ENCODE data around the gene HMCN1.

Gene HMCN1

DNA sequence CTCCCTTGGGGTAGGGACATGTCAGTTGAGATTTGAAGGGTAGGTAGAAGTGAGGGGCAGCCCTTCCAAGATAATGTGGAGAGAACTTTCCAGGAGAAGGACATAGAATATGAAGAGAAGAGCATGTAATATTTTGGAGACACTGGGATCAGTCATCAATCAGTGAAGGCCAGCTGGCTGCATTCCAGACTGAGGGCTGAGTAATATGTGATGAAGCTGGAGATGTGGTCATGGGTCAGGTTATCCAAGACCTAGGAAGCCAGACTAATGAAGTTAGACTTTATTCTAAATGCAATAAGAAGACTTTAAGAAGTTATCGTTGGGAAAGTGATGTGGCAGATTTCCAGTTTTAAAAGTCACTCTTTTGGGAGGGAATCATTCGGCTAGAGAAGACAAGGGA is 262.0 kb downstream of the HMCN1 start:
- in situ Hi-C loops (cut with HindIII; ENCODE audit: low sequenced_read_pairs): loop anchor here (5.0 kb wide), 1 partner anchor 274 kb away; no protein-coding TSS in a partner anchor

DNA sequence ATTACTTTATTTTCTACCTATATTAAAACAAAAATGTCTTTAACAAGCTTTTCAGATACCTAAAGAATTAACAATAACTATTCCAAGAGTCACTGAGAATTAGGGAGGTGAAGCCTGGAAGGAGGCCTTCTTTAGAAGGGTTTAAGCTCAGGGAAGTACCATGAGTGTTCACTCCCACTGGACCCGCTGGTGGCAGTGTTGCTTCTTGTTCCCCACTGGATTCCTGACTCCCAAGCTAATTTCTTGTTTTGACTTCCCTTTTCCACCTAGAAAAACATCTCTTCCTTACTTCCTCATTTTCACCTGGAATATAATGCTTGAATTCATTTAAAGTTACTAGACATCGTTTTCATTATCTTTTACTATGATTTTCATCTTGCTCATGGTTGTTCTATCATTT is 264.2 kb downstream of the HMCN1 start:
- in situ Hi-C loops (cut with HindIII; ENCODE audit: low sequenced_read_pairs): loop anchor here (5.0 kb wide), 1 partner anchor 276 kb away; no protein-coding TSS in a partner anchor

GRCh38 chr1:186002406-186002805 is 268.2 kb downstream of the HMCN1 start:
- in situ Hi-C loops (cut with HindIII; ENCODE audit: low sequenced_read_pairs): no loop called here

DNA sequence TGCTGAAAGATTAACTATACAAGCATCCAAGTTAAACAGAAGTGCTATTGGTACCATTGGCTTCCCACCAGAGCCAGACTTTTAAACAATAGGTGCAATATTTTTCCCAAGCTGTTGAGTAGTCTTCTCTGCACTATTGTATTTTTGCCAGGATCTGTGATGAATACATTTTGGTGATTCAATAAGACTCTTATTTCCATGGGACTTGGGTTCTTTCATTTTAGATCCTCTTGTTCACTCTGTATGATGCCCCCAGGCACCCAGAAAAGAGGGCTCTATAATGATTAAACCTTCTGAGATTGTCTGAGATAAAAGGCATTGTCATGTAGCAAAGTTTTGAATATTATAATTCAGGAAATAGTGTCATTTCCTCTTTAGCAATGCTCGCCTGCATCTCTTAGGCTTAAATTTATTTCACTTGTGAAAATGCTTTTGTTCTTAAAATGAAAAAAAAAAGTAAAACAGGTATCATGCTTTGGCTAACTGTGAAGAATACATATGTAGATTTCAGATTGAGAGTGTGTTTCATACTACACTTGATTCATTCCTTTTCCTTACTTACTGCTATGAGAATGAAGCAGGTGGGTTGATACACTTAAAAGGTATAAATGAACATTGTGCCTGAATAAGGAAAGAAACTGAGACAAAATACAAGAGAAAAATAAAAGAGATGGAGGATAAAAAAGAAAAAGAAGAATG is 275.0 kb downstream of the HMCN1 start:
- in situ Hi-C loops (cut with HindIII; ENCODE audit: low sequenced_read_pairs): no loop called here

- in situ Hi-C loops (cut with HindIII; ENCODE audit: low sequenced_read_pairs): no loop called here
Measured at GRCh38 chr1:186014370-186015037, 280.3 kb downstream of the HMCN1 start.

- in situ Hi-C loops (cut with HindIII; ENCODE audit: low sequenced_read_pairs): no loop called here
Measured at GRCh38 chr1:186016856-186017255, 282.7 kb downstream of the HMCN1 start.

DNA sequence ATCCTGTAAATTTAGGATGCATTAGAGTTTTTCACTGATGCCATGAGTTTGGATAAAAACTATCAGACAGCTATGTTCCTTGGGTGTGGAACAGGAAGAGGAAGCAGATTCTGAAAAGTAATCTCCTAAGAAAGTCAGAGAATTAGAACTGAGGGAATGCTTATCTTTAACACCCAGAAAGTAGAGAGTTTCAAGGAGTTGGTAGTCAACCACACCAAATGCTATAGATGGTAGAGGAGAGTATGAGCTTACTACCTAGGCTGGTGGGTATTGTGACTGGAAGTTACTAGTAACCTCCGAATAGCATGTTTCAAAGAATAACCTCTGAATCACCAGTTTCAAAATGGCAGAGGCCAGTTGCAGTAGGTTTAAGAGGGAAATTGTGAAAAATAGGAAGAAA is 288.0 kb downstream of the HMCN1 start:
- in situ Hi-C loops (cut with HindIII; ENCODE audit: low sequenced_read_pairs): no loop called here

GRCh38 chr1:186026946-186027345 is 292.8 kb downstream of the HMCN1 start:
- in situ Hi-C loops (cut with HindIII; ENCODE audit: low sequenced_read_pairs): no loop called here

DNA sequence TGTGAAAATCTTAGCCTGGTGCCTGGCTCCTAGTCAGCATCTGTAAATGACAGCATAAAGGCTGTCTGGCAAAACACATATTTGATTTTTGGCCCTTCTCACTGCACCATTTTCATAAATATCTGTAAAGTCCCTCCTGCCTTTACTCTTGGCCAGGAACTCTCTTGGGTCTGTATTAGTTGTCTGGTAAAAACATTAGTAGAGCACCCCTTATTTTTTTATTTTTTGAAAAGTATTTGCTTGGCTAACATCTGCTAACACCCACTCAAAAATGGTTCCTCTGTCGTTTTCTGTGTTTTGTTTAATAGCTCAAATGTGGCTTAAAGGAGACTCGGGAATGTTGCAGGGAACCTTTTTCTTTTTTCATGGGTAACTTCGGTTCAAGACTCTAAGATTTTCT is 293.4 kb downstream of the HMCN1 start:
- in situ Hi-C loops (cut with HindIII; ENCODE audit: low sequenced_read_pairs): no loop called here

DNA sequence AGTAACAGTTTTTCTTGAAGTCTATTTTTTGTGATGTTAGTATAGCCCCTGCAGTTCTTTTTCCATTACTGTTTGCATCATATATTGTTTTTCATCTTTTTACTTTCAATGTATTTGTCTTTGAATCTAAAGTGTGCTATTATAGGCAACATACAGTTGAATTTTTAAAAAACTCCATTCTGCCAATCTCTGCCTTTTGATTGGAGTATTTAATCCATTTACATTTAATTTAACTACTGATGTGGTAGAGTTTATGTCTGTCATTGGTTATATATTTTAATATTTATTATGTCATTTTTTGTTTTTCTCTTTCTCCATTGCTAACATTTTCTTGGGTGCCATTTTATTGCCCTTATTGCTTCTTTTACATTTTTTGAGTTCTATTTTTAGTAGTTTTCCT is 296.3 kb downstream of the HMCN1 start:
- in situ Hi-C loops (cut with HindIII; ENCODE audit: low sequenced_read_pairs): no loop called here

DNA sequence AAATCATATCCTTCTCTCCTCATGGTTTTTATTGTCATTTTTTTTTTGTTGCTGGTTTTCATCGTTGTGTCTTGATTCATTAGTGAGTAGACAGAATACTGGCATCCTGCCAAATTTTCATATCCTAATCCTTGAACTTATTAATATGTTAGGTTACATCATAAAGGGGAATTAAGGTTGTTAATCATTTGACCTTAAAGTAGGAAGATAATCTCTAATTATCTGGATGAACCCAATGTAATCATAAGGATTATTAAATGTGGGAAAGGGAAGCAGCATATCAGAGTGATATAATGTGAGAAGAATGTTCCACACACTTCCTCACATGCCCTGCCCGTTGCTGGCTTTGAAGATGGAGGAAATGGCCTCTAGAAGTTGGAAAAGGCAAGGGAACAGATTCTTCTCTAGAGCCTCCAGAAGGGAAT is 299.7 kb downstream of the HMCN1 start:
- in situ Hi-C loops (cut with HindIII; ENCODE audit: low sequenced_read_pairs): no loop called here

- in situ Hi-C loops (cut with HindIII; ENCODE audit: low sequenced_read_pairs): no loop called here
Measured at GRCh38 chr1:186042230-186042629, 308.0 kb downstream of the HMCN1 start.

GRCh38 chr1:186043296-186043695 is 309.1 kb downstream of the HMCN1 start:
- in situ Hi-C loops (cut with HindIII; ENCODE audit: low sequenced_read_pairs): no loop called here

- in situ Hi-C loops (cut with HindIII; ENCODE audit: low sequenced_read_pairs): no loop called here
Measured at GRCh38 chr1:186044079-186044685, 310.0 kb downstream of the HMCN1 start.

DNA sequence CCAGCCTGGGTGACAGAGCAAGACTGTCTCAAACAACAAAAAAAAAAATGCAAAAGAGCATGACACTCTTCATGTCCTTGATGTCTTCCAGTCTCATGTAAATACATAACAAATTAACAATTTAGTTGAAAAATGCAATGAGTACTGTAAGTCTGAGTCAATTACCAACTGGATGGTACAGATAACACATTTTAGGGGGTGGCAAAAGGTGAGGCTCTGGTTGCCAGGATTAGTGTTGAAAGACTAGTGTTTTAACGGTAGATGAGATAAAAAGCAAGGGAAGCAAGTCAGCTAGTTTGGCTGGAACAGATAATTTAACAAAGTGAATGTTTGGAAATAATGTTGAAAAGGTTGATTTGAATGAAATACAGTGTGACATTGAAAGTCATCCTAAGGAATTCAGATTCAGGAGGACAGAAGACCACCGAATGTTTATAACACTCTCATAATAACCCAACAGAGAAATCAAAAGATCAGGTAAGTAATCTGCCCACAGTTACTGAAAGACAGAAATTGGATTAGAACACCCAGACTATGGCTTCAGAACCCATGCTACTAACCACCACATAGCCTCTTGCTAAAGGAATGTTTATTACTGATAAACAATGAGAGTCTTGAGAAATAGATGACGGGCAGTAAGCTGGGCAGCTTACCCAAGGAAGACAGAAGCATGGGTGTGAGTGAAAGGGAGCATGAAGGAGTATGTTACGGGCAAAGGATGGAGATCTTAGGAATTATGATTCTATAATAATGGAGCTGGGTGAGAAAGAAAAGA is 312.4 kb downstream of the HMCN1 start:
- in situ Hi-C loops (cut with HindIII; ENCODE audit: low sequenced_read_pairs): no loop called here

- in situ Hi-C loops (cut with HindIII; ENCODE audit: low sequenced_read_pairs): no loop called here
Measured at GRCh38 chr1:186050360-186050759, 316.2 kb downstream of the HMCN1 start.

DNA sequence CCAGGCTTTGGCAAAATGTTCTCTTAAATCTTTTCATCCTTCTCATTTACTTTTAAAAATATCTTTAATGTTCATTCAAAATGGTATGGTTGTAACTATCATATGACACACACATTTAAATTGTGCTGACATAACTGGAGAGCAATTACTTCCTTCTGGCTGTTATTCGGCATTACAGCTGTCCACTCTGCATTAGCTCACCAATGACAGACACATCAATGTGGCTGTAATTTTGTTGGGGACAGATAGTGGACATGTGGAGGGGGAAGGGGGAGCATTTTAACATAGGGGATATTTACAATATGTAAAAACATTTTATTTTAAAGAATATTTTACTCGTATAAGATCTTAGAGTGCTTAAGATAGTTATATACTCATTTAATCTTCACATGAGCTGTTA is 319.8 kb downstream of the HMCN1 start:
- in situ Hi-C loops (cut with HindIII; ENCODE audit: low sequenced_read_pairs): no loop called here

DNA sequence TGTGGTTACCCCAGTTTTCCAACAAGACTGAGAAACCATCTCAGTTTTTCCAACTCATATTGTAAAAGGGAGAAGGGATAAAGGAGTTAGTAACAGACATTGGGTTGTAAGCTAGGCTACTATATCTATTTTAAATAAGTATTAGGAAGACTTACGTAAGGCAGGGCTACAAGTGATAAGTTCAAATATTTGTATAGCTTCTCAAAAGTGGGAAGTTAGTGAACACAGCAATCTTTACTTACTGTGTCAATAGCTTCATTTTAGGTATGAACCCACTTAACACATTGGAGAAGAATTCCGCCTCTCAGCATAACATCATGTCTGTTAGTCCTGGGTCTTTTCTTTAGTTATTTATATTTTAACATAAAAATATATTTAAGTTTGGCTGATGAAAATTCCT is 320.7 kb downstream of the HMCN1 start:
- in situ Hi-C loops (cut with HindIII; ENCODE audit: low sequenced_read_pairs): no loop called here

GRCh38 chr1:186055846-186056245 is 321.7 kb downstream of the HMCN1 start:
- in situ Hi-C loops (cut with HindIII; ENCODE audit: low sequenced_read_pairs): no loop called here

- in situ Hi-C loops (cut with HindIII; ENCODE audit: low sequenced_read_pairs): no loop called here
Measured at GRCh38 chr1:186057086-186057485, 322.9 kb downstream of the HMCN1 start.

DNA sequence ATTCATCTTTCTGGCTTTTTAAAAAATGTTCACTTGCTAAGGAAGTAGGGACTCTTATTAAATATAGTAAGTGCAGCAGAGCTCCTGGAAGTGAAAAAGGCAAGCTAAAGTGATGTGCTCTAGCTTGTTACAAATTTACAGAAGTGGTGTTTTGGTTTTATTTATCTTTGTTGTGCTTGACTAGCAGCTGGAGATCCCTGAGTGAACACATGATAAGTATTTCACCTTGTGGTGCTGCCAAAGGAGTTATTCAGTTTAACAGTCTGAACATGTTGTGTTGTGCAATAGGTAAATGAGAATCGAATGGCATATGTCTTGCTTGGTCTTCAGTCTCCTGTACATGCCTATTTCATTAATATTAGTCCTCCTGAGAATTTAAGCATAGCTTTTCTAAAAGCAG is 325.1 kb downstream of the HMCN1 start:
- in situ Hi-C loops (cut with HindIII; ENCODE audit: low sequenced_read_pairs): no loop called here
